Fibroblast of the aortic adventitia (primary cell): ENCODE measurements around the gene ZNF521. TPM values are rescaled to one million over a fixed set of nuclear protein-coding genes. Genes with fewer than 3 reads are reported as not detected.
A peak's percentile ranks its signal among the peaks of the same experiment; 100 is the strongest.

ENCODE experiments used
- DNase-seq: peaks from one replicate; pipeline ENCODE4 v3.0.0-alpha.2; 2010; ENCODE audit warnings: low read depth
- H3K4me3 ChIP-seq: 2 replicates; pipeline ENCODE4 v1.5.1; 2011; ENCODE audit warnings: low read depth, mild to moderate bottlenecking, control low read depth, low read length, moderate library complexity
- CTCF ChIP-seq: IDR thresholded peaks from 2 replicates; pipeline ENCODE4 v1.5.1; 2011; ENCODE audit warnings: mild to moderate bottlenecking, low read length, control low read depth, inconsistent platforms; ENCODE audit not compliant: insufficient read depth
- total RNA-seq: library from RNA; depleted of rRNA; stranded (reverse); fragments of >200 nt; gene quantifications from 2 replicates; pipeline ENCODE4 v1.2.3, GENCODE V29; 2012; ENCODE audit warnings: low replicate concordance

The ZNF521 gene
- total RNA-seq, 1 donor: 35.7 TPM

- peak; percentile 16 for DNase-seq
- TF ChIP-seq CTCF: peak; percentile 4
- H3K4me3 ChIP-seq: no peak overlapping the region
These were observed 252.1 kb downstream of the ZNF521 start for GRCh38 chr18:25099895-25100294.

DNA sequence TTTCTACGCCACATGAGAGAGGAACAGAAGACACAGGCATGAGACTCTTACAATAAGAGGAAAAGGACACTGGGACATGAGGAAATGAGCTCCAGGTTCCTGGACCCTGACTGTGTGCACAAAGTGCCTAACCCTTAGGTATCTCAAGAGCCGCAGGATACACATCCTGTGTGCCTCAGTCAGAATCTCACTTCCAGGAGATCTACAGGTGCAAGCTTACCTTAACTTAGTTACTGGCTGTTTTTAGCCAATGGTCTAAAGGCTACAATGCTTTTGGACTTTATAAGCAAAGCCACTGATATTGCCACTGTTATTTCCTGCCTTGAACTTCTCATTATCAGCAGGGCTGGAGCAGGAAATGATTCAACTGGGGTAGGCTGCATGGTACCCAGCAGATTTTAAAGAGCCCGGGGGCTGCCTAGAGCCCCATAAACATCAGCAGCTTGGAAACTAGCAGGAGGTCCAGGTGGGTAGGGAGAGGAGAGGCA lies 254.4 kb downstream of the ZNF521 start:
- peak; percentile 4 for DNase-seq
- no peak for TF ChIP-seq CTCF
- no peak overlapping the region for H3K4me3 ChIP-seq

- no peak overlapping the region for H3K4me3 ChIP-seq
- no peak for DNase-seq
- TF ChIP-seq CTCF: no peak
These were observed 254.9 kb downstream of the ZNF521 start for GRCh38 chr18:25097057-25097456.

DNA sequence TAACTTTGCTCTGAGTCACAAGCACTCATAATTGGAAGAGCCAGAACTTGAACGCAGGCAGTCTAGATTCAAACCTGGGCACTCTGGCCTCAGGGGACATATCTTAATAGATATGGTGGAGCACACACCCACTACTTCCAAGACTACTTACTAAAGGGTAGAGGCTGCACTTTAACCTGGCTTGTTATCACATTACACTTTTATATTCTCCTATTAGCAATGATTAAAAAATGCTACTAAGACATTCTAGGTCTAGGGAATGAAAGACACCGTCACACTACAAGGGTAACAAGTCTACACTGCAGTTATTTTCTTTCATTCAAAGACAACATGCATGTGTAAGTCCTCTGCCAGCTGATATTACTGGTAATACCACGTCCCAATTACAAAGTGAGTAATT lies 258.8 kb downstream of the ZNF521 start:
- no peak for DNase-seq
- no peak for TF ChIP-seq CTCF
- no peak overlapping the region for H3K4me3 ChIP-seq

DNA sequence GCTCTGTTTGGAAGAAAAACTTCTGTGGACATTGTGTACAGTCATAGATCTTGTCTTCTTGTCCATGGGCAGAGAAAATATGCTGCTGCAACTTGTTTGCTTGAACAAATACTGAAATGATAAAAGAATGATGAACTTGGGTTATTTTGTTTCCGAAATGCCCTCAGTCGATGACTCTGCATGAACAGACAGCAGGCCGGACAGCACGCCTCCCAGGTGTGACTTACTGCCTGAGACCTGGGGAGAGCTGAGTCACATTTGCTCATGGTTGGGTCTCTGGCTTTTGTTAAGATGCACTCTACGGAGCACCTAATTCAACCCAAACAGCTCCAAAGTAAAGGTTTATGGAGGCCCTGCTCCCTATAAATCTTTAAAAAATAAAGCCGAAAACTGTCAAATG lies 262.5 kb downstream of the ZNF521 start:
- TF ChIP-seq CTCF: no peak
- no peak for DNase-seq
- H3K4me3 ChIP-seq: no peak overlapping the region

DNA sequence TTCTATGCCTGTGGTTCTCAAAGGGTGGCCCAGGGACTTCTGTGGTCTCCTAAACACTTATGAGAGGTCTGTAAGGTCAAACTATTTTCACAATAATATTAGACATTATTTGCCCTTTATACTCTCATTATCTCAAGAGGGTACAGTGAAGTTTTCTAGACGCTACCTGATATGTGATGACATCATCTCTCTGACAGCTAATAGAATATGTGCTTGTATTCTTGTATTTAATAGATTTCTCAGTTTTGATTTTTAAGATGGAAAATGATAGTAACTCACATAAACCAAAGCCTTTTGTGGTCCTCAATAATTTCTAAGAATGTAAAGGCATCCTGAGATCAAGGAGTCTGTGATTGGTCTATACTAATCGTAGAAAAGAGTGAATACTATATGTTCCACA lies 265.1 kb downstream of the ZNF521 start:
- DNase-seq: no peak
- no peak overlapping the region for H3K4me3 ChIP-seq
- TF ChIP-seq CTCF: no peak

DNA sequence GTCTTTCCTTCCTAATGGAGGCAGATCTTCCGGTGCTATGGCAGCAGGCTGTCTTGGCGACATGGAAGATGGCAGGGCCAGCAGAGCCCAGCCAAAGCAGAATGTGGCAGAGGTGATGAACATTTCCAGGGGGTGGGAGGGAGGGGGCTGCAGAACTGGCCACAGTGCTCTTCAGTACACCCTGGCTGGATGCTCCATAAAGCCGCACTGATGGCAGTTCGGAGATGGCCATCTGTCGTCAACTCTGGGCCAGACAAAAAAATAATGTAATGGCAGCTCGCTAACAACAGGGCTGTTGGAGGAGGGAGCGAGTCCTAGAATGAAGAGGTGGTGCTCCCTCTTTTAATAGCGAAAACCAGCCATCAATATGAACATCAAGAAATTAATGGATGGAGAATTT lies 271.0 kb downstream of the ZNF521 start:
- no peak for TF ChIP-seq CTCF
- H3K4me3 ChIP-seq: no peak overlapping the region
- no peak for DNase-seq
